Karpas-422 (cell line): ENCODE measurements around the gene ATP9A. TPM values are rescaled to one million over a fixed set of nuclear protein-coding genes. Genes with fewer than 3 reads are reported as not detected.
"Not testable (repeated sequence)": the region's sequence is repeated elsewhere in the genome, so short reads cannot be mapped to it uniquely, and the experiment has no call there.

Experiments
- DNase-seq: peaks from one replicate; pipeline ENCODE4 v3.0.0-alpha.2; 2015
- H2AFZ ChIP-seq: fragments of 200-600 bp; sonication (generic); 2 replicates; pipeline ENCODE4 v1.6.1; 2014; ENCODE audit warnings: antibody characterized with exemption, low read length, mixed read lengths
- H3K27ac ChIP-seq: fragments of 200-600 bp; sonication (generic); 2 replicates; pipeline ENCODE4 v1.5.1; 2014; ENCODE audit warnings: mild to moderate bottlenecking, low read length, moderate library complexity
- H3K27me3 ChIP-seq: fragments of 200-600 bp; sonication (generic); 2 replicates; pipeline ENCODE4 v1.6.1; 2014; ENCODE audit warnings: low read length, mixed read lengths
- H3K36me3 ChIP-seq: fragments of 200-600 bp; sonication (generic); 2 replicates; pipeline ENCODE4 v1.6.1; 2014; ENCODE audit warnings: low read length, mixed read lengths; ENCODE audit not compliant: insufficient read depth
- H3K4me1 ChIP-seq: fragments of 200-600 bp; sonication (generic); 2 replicates; pipeline ENCODE4 v1.6.1; 2014; ENCODE audit warnings: mild to moderate bottlenecking, low read length, mixed read lengths
- H3K4me2 ChIP-seq: fragments of 200-600 bp; sonication (generic); 2 replicates; pipeline ENCODE4 v1.6.1; 2014; ENCODE audit warnings: low read length, low read depth, mild to moderate bottlenecking; ENCODE audit not compliant: poor library complexity, severe bottlenecking
- H3K4me3 ChIP-seq: fragments of 200-600 bp; sonication (generic); 2 replicates; pipeline ENCODE4 v1.5.1; 2014; ENCODE audit warnings: mild to moderate bottlenecking, antibody characterized with exemption, low read length, mixed read lengths
- H3K79me2 ChIP-seq: fragments of 200-600 bp; sonication (generic); 2 replicates; pipeline ENCODE4 v1.6.1; 2014; ENCODE audit warnings: mild to moderate bottlenecking, low read length, mixed read lengths
- H3K9ac ChIP-seq: fragments of 200-600 bp; sonication (generic); 2 replicates; pipeline ENCODE4 v1.6.0; 2014; ENCODE audit warnings: low read length
- H3K9me2 ChIP-seq: fragments of 200-600 bp; sonication (generic), shearing (Covaris generic); replicated peaks from 2 replicates; pipeline ENCODE4 v1.6.0; 2014; ENCODE audit warnings: mild to moderate bottlenecking, low read length, moderate library complexity; ENCODE audit not compliant: insufficient read depth
- H3K9me3 ChIP-seq: fragments of 300-700, 200-600 bp; sonication (generic); 2 replicates; pipeline ENCODE4 v1.6.1; 2014; ENCODE audit warnings: low read length, mixed read lengths
- H4K20me1 ChIP-seq: fragments of 200-600 bp; sonication (generic); 2 replicates; pipeline ENCODE4 v1.6.1; 2014; ENCODE audit warnings: mild to moderate bottlenecking, antibody characterized with exemption, low read length, low read depth; ENCODE audit not compliant: insufficient read depth
- total RNA-seq: library from RNA; depleted of rRNA; stranded (reverse); fragments of >200 nt; shearing (Covaris generic); gene quantifications from 2 replicates; pipeline ENCODE4 v1.2.3, GENCODE V29; 2014; ENCODE audit warnings: low replicate concordance; rRNA removed

The ATP9A gene
- 0.04 and 0.19 TPM in 2 replicates for total RNA-seq

GRCh38 chr20:51767867-51768758 lies at the start of gene ATP9A:
TSS of gene ATP9A (minus strand) at chr20:51768390. CDS start at chr20:51768369, 21 bp downstream.
- Histone ChIP-seq H3K79me2 (no peaks in the 10 kb centered on the region), H2AFZ (no peak within 1 kb of the TSS), H3K27ac (no peak within 1 kb of the TSS), H3K4me2 (no peak within 1 kb of the TSS), H4K20me1 (no peaks in the 10 kb centered on the region), H3K4me3 (no peak within 1 kb of the TSS), H3K9ac (no peak within 1 kb of the TSS), H3K9me2 (no peaks in the 10 kb centered on the region), H3K36me3 (no peaks in the 10 kb centered on the region), H3K9me3 (no peaks in the 10 kb centered on the region), H3K27me3 (no peaks in the 10 kb centered on the region), H3K4me1 (no peaks in the 10 kb centered on the region)
- DNase-seq = no peak

GRCh38 chr20:51816856-51817255 lies 48.7 kb upstream of the ATP9A start:
- H3K4me1 ChIP-seq, H2AFZ ChIP-seq, DNase-seq, H3K9me3 ChIP-seq, H3K79me2 ChIP-seq, H3K9me2 ChIP-seq, H3K4me2 ChIP-seq, H3K36me3 ChIP-seq, H4K20me1 ChIP-seq, H3K27ac ChIP-seq, H3K4me3 ChIP-seq, H3K9ac ChIP-seq, H3K27me3 ChIP-seq: not testable (repeated sequence)

- H2AFZ ChIP-seq = peak overlapping the region; percentile 28; the same call in 1 of the 2 replicates
Measured at GRCh38 chr20:51815383-51816076, 47.3 kb upstream of the ATP9A start.

GRCh38 chr20:51812861-51813260 lies 44.7 kb upstream of the ATP9A start:
- no peak overlapping the region for H3K4me2 ChIP-seq
- no peak overlapping the region for H3K4me3 ChIP-seq
- H3K27me3 ChIP-seq = no peaks in the 10 kb centered on the region
- no peaks in the 10 kb centered on the region for H3K9me2 ChIP-seq
- no peaks in the 10 kb centered on the region for H3K4me1 ChIP-seq
- no peaks in the 10 kb centered on the region for H4K20me1 ChIP-seq
- H3K27ac ChIP-seq = no peak overlapping the region
- no peaks in the 10 kb centered on the region for H3K36me3 ChIP-seq
- H2AFZ ChIP-seq = no peak overlapping the region
- no peak overlapping the region for H3K9ac ChIP-seq
- no peaks in the 10 kb centered on the region for H3K79me2 ChIP-seq
- no peaks in the 10 kb centered on the region for H3K9me3 ChIP-seq
- no peak for DNase-seq

More at GRCh38 chr20:51815383-51816076, 47.3 kb upstream of the ATP9A start:
- Histone ChIP-seq H3K4me3 (no peak overlapping the region), H3K9ac (no peak overlapping the region), H3K27ac (no peak overlapping the region), H4K20me1 (no peaks in the 10 kb centered on the region), H3K36me3 (no peaks in the 10 kb centered on the region), H3K79me2 (no peaks in the 10 kb centered on the region), H3K4me2 (no peak overlapping the region), H3K27me3 (no peaks in the 10 kb centered on the region), H3K4me1 (no peaks in the 10 kb centered on the region), H3K9me3 (no peaks in the 10 kb centered on the region), H3K9me2 (no peaks in the 10 kb centered on the region)
- no peak for DNase-seq

- H3K4me3 ChIP-seq = no peak overlapping the region
- no peak overlapping the region for H3K9ac ChIP-seq
- H3K27me3 ChIP-seq = no peaks in the 10 kb centered on the region
- H3K79me2 ChIP-seq = no peaks in the 10 kb centered on the region
- H3K4me2 ChIP-seq = no peak overlapping the region
- no peaks in the 10 kb centered on the region for H4K20me1 ChIP-seq
- H3K9me3 ChIP-seq = no peaks in the 10 kb centered on the region
- no peak overlapping the region for H2AFZ ChIP-seq
- no peaks in the 10 kb centered on the region for H3K36me3 ChIP-seq
- no peaks in the 10 kb centered on the region for H3K9me2 ChIP-seq
- H3K27ac ChIP-seq = no peak overlapping the region
- no peak for DNase-seq
- no peaks in the 10 kb centered on the region for H3K4me1 ChIP-seq
Measured at GRCh38 chr20:51811514-51812128, 43.4 kb upstream of the ATP9A start.

- Histone ChIP-seq H3K79me2 (no peaks in the 10 kb centered on the region), H3K27me3 (no peaks in the 10 kb centered on the region), H3K9me2 (no peaks in the 10 kb centered on the region), H3K9me3 (no peaks in the 10 kb centered on the region), H3K4me3 (no peak overlapping the region), H3K9ac (no peak overlapping the region), H3K36me3 (no peaks in the 10 kb centered on the region), H3K4me1 (no peaks in the 10 kb centered on the region), H2AFZ (no peak overlapping the region), H3K27ac (no peak overlapping the region), H3K4me2 (no peak overlapping the region), H4K20me1 (no peaks in the 10 kb centered on the region)
- no peak for DNase-seq
Measured at GRCh38 chr20:51811042-51811355, 42.8 kb upstream of the ATP9A start.

- no peak for DNase-seq
- H2AFZ ChIP-seq = no peak overlapping the region
Measured at GRCh38 chr20:51810155-51811041, 42.2 kb upstream of the ATP9A start.

More at GRCh38 chr20:51810155-51811041, 42.2 kb upstream of the ATP9A start:
- Histone ChIP-seq H3K9ac (no peak overlapping the region), H3K9me3 (no peaks in the 10 kb centered on the region), H3K36me3 (no peaks in the 10 kb centered on the region), H3K27ac (no peak overlapping the region), H3K4me1 (no peaks in the 10 kb centered on the region), H3K4me3 (no peak overlapping the region), H3K79me2 (no peaks in the 10 kb centered on the region), H4K20me1 (no peaks in the 10 kb centered on the region), H3K27me3 (no peaks in the 10 kb centered on the region), H3K4me2 (no peak overlapping the region), H3K9me2 (no peaks in the 10 kb centered on the region)
